ENCODE data around the gene MYDGF. TPM values are rescaled to one million over a fixed set of nuclear protein-coding genes. Genes with fewer than 3 reads are reported as not detected.

The MYDGF gene
- total and polyA plus RNA-seq, 2 of the 13 experiments (the other 11 are each of a cell fraction or from before 2014, with no cell fraction given), result 116 to 198 TPM

GRCh38 chr19:4715529-4716221 is 45.5 kb upstream of the MYDGF start (continued):
- TF ChIP-seq ZNF512B (CRISPR knock-in tag; IDR thresholded peaks at IDR 0.05; ENCODE audit: borderline replicate concordance), result no peak
- peak; percentile 56; the same call in 1 of the 2 replicates for TF ChIP-seq HNF1A (IDR thresholded peaks at IDR 0.05; ENCODE audit: low read depth)
- peak; percentile 28; the same call in 1 of the 2 replicates for TF ChIP-seq HNF1A (CRISPR knock-in tag; IDR thresholded peaks at IDR 0.05; ENCODE audit: borderline replicate concordance)
- no peak for TF ChIP-seq BCLAF1 (IDR thresholded peaks at IDR 0.05)
- TF ChIP-seq SP140L (CRISPR knock-in tag; IDR thresholded peaks at IDR 0.05; ENCODE audit: borderline replicate concordance), result no peak
- TF ChIP-seq ZNF326 (CRISPR knock-in tag; IDR thresholded peaks at IDR 0.05; ENCODE audit: borderline replicate concordance), result no peak
- peak; percentile 51; the same call in 1 of the 2 replicates for TF ChIP-seq TARDBP (CRISPR knock-in tag; IDR thresholded peaks at IDR 0.05)
- no peak for TF ChIP-seq ZNF512 (CRISPR knock-in tag; IDR thresholded peaks at IDR 0.05)
- TF ChIP-seq ZNF256 (CRISPR knock-in tag; conservative IDR thresholded peaks at IDR 0.05), result no peak
- TF ChIP-seq ZNF740 (CRISPR knock-in tag; IDR thresholded peaks at IDR 0.05), result no peak
- TF ChIP-seq CENPBD1 (CRISPR knock-in tag; IDR thresholded peaks at IDR 0.05; ENCODE audit: borderline replicate concordance, low read depth), result no peak
- no peak for TF ChIP-seq ZNF468 (CRISPR knock-in tag; IDR thresholded peaks at IDR 0.05)
- TF ChIP-seq MED1 (CRISPR knock-in tag; IDR thresholded peaks at IDR 0.05), result peak; percentile 83
- TF ChIP-seq ATAD3A (CRISPR knock-in tag; IDR thresholded peaks at IDR 0.05), result no peak
- no peak for TF ChIP-seq ZNF605 (CRISPR knock-in tag; IDR thresholded peaks at IDR 0.05)
- peak; percentile 68 for TF ChIP-seq SAP130 (CRISPR knock-in tag; IDR thresholded peaks at IDR 0.05; ENCODE audit: low read depth)

Measured in HepG2 (cell line).